ENCODE measurements around the gene BLMH. TPM values are rescaled to one million over a fixed set of nuclear protein-coding genes. Genes with fewer than 3 reads are reported as not detected.
"Not testable (repeated sequence)": the region's sequence is repeated elsewhere in the genome, so short reads cannot be mapped to it uniquely, and the experiment has no call there.

BLMH gene
- total RNA-seq, 1 donor from 2014 or later: 13.4 TPM

GRCh38 chr17:30219315-30219714 is 72.4 kb downstream of the BLMH start:
- no peak for ATAC-seq (ENCODE audit: poor library complexity)
- no peak for DNase-seq
- intact Hi-C loops (cut with DNase I): no loop called here

GRCh38 chr17:30218799-30219198 is 72.9 kb downstream of the BLMH start:
- ATAC-seq (ENCODE audit: poor library complexity) (no peak), DNase-seq (no peak)
- intact Hi-C loops (cut with DNase I): no loop called here

- ATAC-seq (ENCODE audit: poor library complexity) (no peak), DNase-seq (no peak)
- intact Hi-C loops (cut with DNase I): no loop called here
These were observed 73.9 kb downstream of the BLMH start for GRCh38 chr17:30217746-30218245.

DNA sequence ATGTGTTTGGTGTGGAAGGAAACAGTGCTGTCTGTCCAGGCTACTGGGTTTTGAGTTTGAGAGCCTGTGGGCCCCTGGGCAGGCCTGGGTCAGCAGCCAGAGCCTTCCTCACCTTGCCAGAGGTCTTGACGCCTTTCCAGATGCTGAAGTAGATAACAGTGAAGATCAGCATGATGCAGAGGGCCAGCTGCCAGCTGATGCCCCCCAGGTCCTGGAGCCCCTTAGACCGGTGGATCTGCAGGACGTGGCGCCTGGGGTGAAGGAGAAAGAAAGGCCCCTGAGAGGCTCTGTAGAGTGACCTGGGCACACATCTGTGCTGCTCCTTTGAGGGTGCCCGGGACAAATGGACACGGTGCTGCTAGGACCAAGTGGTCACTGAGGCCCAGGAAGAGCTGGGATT is 74.7 kb downstream of the BLMH start:
- DNase-seq (no peak), ATAC-seq (ENCODE audit: poor library complexity) (no peak)
- intact Hi-C loops (cut with DNase I): no loop called here

DNA sequence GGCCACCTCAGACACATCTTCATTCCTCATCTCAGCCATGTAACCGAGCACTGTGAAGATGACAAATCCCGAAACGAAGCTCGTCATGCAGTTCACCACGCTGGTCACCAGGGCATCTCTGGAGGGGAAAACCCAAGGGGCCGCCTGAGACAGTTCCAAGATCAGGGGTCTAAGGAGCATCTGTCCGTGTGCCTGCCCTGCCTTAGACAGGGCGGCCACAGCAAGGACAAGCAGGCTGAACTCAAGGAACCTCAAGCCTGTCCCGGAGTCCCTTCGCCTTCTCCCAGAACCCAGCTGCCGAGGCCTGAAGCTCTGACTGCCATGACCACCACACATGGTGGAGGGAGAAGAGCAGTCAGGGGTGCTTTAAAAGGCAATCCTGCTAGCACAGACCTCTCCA is 79.0 kb downstream of the BLMH start:
- DNase-seq: no peak
- intact Hi-C loops (cut with DNase I): no loop called here
- ATAC-seq (ENCODE audit: poor library complexity): no peak

DNA sequence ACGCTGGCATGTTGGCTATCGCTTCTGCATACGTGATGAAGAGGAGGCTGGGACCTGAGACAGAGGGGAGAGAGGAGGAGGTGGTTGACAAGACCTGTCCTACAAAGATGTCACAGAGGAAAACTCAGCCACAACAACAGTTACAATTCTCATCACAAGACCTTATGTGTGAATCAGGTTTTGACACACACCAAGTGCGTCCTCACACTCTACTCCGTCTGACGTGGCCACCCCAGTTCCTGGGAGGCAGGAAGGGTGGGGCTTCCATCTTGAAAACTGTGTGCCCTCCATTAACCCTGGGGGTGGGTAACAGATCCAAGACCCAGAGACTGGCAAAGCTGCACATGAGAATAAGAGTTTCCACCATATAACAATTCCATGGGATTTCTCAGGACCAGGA is 80.4 kb downstream of the BLMH start:
- DNase-seq (no peak), ATAC-seq (ENCODE audit: poor library complexity) (no peak)
- intact Hi-C loops (cut with DNase I): no loop called here

DNA sequence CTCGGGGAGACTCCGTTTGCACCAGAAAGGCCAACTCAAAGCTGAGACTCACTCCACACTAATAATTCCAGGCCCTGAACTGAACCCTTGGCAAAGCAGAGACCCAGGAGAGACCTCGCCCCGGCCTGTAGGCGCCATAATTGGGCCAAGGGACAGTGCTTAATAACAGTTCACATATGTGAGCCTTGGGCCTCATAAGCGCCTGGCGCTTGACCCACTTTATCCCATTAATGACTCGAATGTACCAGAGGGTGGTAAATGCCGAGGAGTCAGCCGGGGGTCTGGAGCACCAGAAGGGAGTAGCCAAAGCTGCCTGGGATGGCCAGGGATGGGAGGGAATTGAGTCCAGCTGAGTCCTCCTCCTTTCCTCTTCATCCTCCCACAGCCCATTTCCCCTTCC is 80.8 kb downstream of the BLMH start:
- DNase-seq: no peak
- ATAC-seq (ENCODE audit: poor library complexity): no peak
- intact Hi-C loops (cut with DNase I): no loop called here

DNA sequence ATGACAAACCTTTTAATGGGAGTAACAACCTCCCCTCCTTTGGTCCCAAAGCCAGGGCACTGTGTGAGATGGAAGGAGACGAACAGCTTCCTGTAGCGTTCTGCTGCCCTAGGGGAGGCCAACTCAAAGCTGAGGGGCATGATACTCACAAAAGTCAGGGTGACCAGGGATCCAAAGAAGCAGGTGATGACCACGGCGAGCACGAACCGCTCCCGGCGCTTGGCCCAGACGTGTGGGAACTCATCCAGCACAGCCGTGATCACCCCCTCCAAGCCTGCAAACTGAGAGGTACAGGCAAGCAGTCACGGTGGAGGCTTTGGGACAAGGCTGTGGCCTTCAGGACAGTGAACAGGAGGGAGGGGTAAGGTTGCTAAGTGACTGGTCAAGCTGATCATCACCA is 81.4 kb downstream of the BLMH start:
- no peak for ATAC-seq (ENCODE audit: poor library complexity)

GRCh38 chr17:30209930-30210329 is 81.8 kb downstream of the BLMH start:
- intact Hi-C loops (cut with DNase I): no loop called here
- no peak for ATAC-seq (ENCODE audit: poor library complexity)
- no peak for DNase-seq

More for the DNA sequence above, 81.4 kb downstream of the BLMH start:
- intact Hi-C loops (cut with DNase I): no loop called here
- no peak for DNase-seq

DNA sequence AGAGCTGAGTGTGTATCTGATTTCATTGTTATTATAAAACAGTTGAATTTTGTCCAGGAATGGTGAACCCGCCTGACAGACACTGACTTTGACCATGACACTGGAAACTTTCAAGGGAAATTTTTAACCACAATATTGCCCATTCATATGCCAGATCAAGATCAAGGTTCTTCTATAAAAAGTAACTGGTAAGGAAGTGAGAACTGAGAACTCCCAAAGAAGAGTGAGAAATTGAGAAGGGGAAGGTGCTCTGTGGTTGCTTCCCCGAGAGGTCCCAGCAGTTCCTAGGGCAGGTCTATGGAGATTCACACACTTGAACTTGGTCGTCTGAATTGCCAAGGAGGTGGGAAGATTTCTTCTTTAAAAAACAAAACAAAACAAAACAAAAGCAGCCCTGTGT is 83.5 kb downstream of the BLMH start:
- intact Hi-C loops (cut with DNase I): no loop called here
- no peak for DNase-seq
- no peak for ATAC-seq (ENCODE audit: poor library complexity)

DNA sequence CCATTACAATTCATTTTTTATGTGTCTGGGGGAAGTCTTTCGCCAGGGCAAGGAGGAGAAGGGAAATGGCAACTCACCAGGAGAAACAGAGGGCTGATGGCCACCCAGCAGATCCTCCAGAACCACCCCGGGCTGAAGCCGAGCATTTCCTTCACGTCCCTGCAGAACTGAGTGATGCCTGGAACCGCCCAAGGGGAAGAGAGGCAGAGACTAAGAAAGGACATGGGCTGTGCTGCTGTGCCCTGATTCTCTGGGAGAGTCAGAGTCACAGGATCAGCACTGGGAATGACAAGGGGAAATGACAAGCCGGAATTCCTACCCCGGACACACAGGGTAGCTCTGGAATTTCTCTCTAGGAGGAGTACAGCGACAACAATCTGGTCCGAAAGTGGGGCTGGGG is 84.1 kb downstream of the BLMH start:
- intact Hi-C loops (cut with DNase I): no loop called here

DNA sequence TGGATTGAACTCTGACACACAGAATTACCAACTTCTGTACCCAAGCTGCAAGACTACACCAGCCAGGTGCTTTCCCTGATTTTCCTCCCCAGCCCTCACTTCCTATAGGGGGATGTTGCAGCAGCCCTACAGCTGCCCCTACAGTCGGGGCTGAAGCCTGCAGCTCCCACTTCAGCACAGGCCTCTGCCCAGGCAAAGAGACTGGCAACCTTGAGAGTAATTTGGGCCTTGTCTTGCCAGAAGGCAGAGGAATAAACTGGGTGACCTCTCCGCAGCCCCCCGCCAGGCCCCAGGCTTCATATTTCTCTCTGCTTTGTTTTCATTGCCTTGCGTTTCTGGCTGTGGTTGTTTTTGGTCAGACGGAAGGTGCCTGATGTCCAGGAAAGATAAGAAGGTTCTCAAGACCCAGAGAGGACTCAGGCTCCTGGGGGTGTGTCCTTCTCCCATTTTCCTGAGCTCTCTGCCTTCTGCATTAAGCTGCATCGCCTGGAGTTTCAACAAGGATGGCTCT is 88.2 kb downstream of the BLMH start:
- DNase-seq: no peak
- intact Hi-C loops (cut with DNase I): no loop called here
- ATAC-seq (ENCODE audit: poor library complexity): no peak

More for the DNA sequence above, 84.1 kb downstream of the BLMH start:
- DNase-seq (no peak), ATAC-seq (ENCODE audit: poor library complexity) (no peak)

DNA sequence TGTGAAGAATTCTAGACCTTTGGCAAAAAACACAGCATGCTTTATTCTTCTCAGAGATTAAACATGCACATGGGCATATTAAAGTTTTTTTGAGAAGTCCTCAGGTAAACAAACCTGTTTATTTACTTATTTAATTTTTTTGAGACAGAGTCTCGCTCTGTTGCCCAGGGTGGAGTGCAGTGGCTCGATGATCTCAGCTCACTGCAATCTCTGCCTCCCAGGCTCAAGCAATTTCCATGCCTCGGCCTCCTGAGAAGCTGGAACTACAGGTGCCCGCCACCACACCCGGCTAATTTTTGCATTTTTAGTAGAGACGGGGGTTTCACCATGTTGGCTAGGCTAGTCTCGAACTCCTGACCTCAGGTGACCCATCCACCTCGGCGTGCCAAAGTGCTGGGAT is 91.1 kb downstream of the BLMH start:
- intact Hi-C loops (cut with DNase I); DNase-seq; ATAC-seq (ENCODE audit: poor library complexity): not testable (repeated sequence)

GRCh38 chr17:30200106-30200505 is 91.6 kb downstream of the BLMH start:
- intact Hi-C loops (cut with DNase I): no loop called here
- DNase-seq: no peak
- no peak for ATAC-seq (ENCODE audit: poor library complexity)

DNA sequence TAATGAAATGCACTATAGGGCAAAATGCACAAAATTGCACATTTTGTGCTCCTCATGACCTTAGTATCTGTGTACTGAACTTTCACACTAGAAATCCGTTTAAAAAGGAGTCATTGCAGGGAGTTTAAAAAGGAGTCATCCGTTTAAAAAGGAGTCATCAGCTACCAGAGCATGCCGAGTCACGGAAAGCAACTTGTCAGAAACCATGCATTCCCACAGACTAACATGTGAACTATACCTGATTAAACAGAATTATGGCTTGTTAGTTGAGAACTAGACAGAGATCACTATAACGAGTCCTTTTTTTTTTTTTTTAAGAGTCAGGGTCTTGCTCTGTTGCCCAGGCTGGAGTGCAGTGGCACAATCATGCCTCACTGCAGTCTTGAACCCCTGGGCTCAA is 92.1 kb downstream of the BLMH start:
- no peak for ATAC-seq (ENCODE audit: poor library complexity)
- intact Hi-C loops (cut with DNase I): no loop called here
- no peak for DNase-seq

Other genes starting within 250 kb of the BLMH start
- gene NSRP1, start 175.1 kb downstream of the BLMH start, total RNA-seq: 17.2 TPM
- 0.75 TPM for gene SLC6A4, start 56.2 kb downstream of the BLMH start, total RNA-seq
- not detected for gene TMIGD1, start 42.1 kb upstream of the BLMH start, total RNA-seq
- 16.1 TPM for gene CPD, start 87.0 kb upstream of the BLMH start, total RNA-seq
- gene GOSR1, start 185.5 kb upstream of the BLMH start, total RNA-seq: 29.7 TPM